Ishikawa (cell line): Measurements from ENCODE around the gene EPB41L5.

ENCODE experiments used
- CEBPB ChIP-seq: IDR thresholded peaks from 2 replicates; pipeline ENCODE4 v1.6.1; 2012
- CREB1 ChIP-seq: IDR thresholded peaks from 2 replicates; pipeline ENCODE4 v1.6.1; 2012; ENCODE audit warnings: low read depth
- EGR1 ChIP-seq: IDR thresholded peaks from 2 replicates; pipeline ENCODE4 v1.6.1; 2012
- EP300 ChIP-seq: IDR thresholded peaks from 2 replicates; pipeline ENCODE4 v1.6.1; 2012; ENCODE audit warnings: borderline replicate concordance
- FOXM1 ChIP-seq: IDR thresholded peaks from 2 replicates; pipeline ENCODE4 v1.6.1; 2012; ENCODE audit warnings: low read depth, borderline replicate concordance
- NFIC ChIP-seq: IDR thresholded peaks from 2 replicates; pipeline ENCODE4 v1.6.1; 2012
- RAD21 ChIP-seq: IDR thresholded peaks from 2 replicates; pipeline ENCODE4 v1.6.1; 2012; ENCODE audit warnings: low read depth
- TAF1 ChIP-seq: IDR thresholded peaks from 2 replicates; pipeline ENCODE4 v1.6.1; 2012; ENCODE audit warnings: low read depth, mild to moderate bottlenecking
- TCF12 ChIP-seq: IDR thresholded peaks from 2 replicates; pipeline ENCODE4 v1.6.1; 2012; ENCODE audit warnings: low read depth
- TEAD4 ChIP-seq: IDR thresholded peaks from 2 replicates; pipeline ENCODE4 v1.6.1; 2012
- YY1 ChIP-seq: IDR thresholded peaks from 2 replicates; pipeline ENCODE4 v1.6.1; 2012; ENCODE audit warnings: low read depth
- ZBTB7A ChIP-seq: IDR thresholded peaks from 2 replicates; pipeline ENCODE4 v1.6.1; 2012; ENCODE audit warnings: low read depth
- TF ChIP-seq, protein P1 (sequence below): IDR thresholded peaks from 2 replicates; pipeline ENCODE4 v1.6.1; 2012
- TF ChIP-seq, protein P2 (sequence below): IDR thresholded peaks from 2 replicates; pipeline ENCODE4 v1.6.1; 2012
- TF ChIP-seq, protein P3 (sequence below): IDR thresholded peaks from 2 replicates; pipeline ENCODE4 v1.6.1; 2012; ENCODE audit warnings: low read depth, mild to moderate bottlenecking

The EPB41L5 gene

DNA sequence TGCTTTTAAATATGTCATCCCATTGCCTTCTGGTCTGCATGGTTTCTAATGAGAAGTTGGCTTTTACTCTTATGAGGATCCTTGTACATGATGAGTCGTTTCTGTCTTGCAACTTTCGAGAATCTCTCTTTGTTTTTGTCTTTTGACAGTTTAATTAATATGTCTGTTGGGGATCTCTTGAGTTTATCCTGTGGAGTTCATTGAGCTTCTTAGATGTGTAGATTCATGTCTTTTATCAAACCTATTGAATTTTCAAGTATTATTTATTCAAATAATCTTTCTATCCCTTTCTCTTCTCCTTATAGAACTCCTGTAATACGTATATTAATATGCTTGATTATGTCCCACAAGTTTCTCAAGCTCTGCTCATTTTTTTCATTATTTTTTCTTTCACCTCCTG lies 142.4 kb downstream of the EPB41L5 start:
- TF ChIP-seq TCF12 (no peak), CREB1 (no peak), TEAD4 (no peak), FOXM1 (no peak), NFIC (no peak), YY1 (no peak), TAF1 (no peak), EP300 (no peak), RAD21 (no peak), CEBPB (no peak), EGR1 (no peak), ZBTB7A (no peak)
- TF ChIP-seq, protein P1, sequence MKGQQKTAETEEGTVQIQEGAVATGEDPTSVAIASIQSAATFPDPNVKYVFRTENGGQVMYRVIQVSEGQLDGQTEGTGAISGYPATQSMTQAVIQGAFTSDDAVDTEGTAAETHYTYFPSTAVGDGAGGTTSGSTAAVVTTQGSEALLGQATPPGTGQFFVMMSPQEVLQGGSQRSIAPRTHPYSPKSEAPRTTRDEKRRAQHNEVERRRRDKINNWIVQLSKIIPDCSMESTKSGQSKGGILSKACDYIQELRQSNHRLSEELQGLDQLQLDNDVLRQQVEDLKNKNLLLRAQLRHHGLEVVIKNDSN = no peak
- TF ChIP-seq, protein P2, sequence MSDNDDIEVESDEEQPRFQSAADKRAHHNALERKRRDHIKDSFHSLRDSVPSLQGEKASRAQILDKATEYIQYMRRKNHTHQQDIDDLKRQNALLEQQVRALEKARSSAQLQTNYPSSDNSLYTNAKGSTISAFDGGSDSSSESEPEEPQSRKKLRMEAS = no peak
- TF ChIP-seq, protein P3, sequence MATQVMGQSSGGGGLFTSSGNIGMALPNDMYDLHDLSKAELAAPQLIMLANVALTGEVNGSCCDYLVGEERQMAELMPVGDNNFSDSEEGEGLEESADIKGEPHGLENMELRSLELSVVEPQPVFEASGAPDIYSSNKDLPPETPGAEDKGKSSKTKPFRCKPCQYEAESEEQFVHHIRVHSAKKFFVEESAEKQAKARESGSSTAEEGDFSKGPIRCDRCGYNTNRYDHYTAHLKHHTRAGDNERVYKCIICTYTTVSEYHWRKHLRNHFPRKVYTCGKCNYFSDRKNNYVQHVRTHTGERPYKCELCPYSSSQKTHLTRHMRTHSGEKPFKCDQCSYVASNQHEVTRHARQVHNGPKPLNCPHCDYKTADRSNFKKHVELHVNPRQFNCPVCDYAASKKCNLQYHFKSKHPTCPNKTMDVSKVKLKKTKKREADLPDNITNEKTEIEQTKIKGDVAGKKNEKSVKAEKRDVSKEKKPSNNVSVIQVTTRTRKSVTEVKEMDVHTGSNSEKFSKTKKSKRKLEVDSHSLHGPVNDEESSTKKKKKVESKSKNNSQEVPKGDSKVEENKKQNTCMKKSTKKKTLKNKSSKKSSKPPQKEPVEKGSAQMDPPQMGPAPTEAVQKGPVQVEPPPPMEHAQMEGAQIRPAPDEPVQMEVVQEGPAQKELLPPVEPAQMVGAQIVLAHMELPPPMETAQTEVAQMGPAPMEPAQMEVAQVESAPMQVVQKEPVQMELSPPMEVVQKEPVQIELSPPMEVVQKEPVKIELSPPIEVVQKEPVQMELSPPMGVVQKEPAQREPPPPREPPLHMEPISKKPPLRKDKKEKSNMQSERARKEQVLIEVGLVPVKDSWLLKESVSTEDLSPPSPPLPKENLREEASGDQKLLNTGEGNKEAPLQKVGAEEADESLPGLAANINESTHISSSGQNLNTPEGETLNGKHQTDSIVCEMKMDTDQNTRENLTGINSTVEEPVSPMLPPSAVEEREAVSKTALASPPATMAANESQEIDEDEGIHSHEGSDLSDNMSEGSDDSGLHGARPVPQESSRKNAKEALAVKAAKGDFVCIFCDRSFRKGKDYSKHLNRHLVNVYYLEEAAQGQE = no peak

DNA sequence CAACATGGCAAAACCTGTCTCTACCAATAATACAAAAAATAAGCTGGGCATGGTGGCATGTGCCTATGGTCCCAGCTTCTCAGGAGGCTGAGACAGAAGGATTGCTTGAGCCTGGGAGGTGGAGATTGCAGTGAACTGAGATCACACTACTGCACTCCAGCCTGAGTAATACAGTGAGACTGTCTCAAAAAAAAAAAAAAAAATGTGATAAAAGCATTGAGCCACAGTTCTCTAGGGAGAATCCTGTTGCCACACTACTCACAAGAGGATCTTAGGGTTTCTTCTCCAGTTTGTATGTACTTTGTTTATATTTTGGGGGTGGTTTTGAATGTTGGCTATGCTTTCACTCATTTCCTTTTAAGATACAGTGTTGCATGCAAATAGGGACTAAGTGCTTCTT lies 148.3 kb downstream of the EPB41L5 start:
- no peak for TF ChIP-seq EP300
- TF ChIP-seq, protein P2 = no peak

DNA sequence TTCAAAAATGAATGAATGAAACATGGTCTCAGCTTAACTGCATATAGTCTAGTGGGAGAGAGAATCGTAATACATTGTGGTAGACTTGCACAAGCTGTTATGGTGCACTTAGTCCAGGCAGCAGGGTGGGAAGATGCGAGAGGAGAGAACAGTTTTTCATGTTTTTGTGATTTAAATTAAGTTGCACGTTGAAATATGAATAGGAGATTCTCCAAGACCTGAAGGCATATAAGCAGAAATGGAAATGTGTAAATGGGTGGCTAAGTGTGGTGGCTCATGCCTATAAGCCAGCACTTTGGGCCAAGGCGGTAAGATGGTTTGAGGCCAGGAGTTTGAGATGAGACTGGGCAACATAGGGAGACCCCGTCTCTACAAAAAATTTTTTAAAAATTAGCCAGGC lies 149.8 kb downstream of the EPB41L5 start:
- TF ChIP-seq FOXM1 = no peak
- no peak for TF ChIP-seq TAF1
- TF ChIP-seq ZBTB7A = no peak
- TF ChIP-seq, protein P3 = no peak
- TF ChIP-seq YY1 = no peak
- no peak for TF ChIP-seq CEBPB
- no peak for TF ChIP-seq EP300
- TF ChIP-seq NFIC = no peak

DNA sequence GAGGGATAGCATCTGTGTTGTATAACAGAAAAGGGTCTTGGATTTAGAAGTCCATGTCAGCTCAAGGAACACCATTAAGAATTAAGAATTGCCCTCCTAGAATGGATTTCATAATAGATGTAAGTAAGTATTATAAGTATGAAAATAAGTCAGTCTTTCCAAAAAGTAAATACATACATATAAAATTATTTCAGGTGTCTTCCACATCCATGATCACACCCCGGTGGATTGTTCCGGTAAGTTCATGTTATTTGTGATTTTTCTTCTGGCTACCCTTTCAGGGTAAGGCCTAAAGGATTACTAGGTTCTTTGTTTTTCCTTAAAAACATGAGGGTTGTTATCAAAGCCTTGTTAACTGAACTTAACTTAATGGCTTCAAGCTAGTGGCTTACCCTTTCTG lies 154.4 kb downstream of the EPB41L5 start:
- TF ChIP-seq, protein P2 = no peak

DNA sequence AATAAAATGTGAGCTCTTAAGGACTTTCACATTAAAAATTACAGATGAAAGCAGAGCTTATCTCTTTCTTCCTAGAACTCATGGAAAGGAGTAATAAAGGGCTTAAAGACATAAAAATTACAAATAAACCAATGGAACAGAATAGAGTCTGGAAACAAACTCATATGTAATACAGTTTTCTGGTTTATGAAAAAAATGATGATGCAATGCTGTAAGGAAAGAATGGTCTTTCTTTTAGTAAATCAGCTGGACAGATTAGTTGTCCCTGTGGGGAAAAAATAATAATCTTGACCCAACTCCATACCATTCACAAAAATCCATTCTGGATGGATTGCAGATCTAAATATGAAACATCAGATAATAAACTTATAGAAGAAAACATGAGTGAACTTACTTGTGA lies 156.1 kb downstream of the EPB41L5 start:
- TF ChIP-seq FOXM1 (no peak), EP300 (no peak), RAD21 (no peak), TEAD4 (no peak), NFIC (no peak), YY1 (no peak), CREB1 (no peak), TCF12 (no peak), CEBPB (no peak), TAF1 (no peak), ZBTB7A (no peak), EGR1 (no peak)
- TF ChIP-seq, protein P2 = no peak
- TF ChIP-seq, protein P3 = no peak
- TF ChIP-seq, protein P1 = no peak
